ENCODE data around the gene FBL.

Gene FBL

DNA sequence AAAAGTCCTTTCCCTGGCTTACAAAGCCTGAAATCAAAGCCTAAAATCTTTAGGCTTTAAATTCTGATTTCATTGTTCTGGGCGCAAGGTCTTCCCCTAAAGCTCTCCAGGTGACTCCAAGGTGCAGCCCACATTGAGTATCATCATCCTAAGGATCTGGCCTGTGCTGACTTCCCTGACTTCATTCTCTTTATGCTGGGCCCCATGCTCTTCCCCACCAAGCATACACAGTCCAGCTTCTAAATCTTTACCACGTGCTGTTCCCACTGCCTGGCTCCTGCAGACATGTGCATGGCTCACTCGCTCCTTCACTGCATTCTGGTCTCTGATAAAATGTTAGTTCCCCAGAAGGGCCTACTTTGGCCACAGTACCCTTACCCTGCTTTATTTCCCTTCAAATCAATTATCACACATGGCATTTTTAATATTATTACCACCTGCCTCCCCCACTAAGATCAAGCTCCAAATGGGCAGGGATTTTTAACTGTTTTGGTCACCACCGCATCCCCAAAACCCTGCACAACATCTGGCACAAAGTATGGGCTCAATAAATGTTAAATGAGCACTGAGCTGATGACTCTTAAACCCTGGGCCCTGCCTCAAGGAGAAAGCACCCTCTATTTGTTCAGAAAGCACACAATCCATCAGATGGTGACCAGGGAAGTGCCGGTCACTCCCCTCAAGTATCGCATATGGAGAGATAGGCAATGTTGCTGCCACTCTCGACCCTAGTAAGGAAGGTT is 3.3 kb downstream of the FBL start:
- no peak for DNase-seq (ENCODE audit: low spot score)

GRCh38 chr19:39841041-39841440 is 5.1 kb downstream of the FBL start:
- DNase-seq (ENCODE audit: low spot score) = no peak

DNA sequence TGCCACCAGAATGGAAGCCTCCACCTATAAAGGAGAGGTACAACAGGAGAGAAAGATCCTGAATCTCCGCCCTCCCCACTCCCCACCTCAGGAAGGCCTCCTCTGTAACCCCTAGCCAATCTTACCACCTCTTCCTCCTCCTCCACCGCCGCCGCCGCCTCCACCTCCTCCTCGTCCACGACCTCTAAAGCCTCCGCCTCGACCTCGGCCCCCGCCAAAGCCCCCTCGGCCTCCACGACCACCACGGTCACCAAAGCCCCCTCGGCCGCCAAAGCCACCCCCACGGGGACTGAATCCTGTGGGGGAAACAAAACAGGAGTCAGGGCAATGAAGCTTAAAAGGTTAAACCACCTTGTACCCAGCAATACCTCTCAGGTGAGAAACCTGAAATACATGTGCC is 5.7 kb downstream of the FBL start:
- no peak for DNase-seq (ENCODE audit: low spot score)

DNA sequence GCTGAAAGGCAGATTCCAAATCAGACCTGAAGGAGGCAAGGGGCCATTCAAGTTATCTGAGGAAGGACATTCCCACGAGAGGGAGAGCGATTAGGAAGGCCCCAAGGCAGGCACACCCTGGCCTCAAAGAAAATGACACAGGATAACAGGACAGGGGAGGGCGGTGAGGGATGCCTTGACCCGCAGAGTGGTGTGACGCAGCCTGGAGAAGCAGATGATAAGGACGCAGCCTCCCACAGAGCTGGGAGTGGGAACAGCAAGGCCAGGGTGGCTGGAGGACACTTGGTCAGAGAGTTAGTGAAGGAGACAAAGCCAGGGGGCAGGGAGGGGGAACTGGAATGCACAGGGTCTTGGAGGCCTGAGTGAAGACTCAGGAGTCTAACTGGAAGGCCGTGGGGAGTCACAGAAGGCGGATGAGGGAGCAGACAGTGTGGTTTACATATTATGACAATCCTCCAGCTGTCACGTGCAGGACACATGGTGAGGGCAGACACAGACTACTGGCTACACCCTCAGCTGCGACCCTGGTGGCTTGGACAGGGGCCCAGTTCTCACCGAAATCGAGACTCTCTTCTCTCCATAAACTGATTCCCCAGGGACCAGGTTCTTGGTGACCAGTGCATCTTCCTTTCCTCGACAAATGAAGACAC is 6.4 kb downstream of the FBL start:
- no peak for DNase-seq (ENCODE audit: low spot score)

DNA sequence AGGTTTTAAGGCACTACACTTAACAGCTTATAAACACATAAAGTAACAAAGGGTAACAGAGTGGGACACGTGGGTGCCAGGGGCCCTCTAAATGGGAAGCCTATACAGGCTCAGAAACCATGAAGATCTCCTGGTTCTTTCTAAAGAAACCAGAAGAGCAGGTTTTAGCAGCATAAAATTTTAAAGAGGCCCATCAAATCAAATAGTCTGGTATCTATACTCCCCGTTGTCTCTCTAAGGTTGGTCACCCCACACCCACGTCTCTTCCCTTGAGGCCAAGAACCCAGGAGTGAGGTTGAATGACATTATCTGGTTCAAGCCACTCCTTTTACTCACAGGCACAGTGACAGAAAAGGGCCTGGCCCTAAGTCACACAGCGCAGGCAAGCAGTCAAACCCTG is 7.6 kb downstream of the FBL start:
- no peak for DNase-seq (ENCODE audit: low spot score)

DNA sequence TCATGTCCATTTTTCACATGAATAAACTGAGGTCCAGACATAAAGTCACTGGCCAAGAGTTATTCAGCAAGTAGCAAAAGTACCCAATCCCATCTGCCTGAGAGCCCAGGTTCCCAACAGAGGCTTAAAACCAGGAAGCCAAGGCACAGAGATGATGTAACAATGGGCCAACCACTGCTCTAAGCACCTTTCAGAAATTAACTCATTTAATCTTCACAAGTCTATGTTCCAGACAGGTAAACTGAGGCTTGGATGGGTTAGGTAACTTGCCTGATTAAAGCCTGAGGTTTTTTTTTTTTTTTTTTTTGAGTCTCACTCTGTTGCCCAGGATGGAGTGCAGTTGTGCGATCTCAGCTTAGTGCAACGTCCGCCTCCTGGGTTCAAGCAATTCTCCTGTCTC is 8.2 kb downstream of the FBL start:
- no peak for DNase-seq (ENCODE audit: low spot score)

DNA sequence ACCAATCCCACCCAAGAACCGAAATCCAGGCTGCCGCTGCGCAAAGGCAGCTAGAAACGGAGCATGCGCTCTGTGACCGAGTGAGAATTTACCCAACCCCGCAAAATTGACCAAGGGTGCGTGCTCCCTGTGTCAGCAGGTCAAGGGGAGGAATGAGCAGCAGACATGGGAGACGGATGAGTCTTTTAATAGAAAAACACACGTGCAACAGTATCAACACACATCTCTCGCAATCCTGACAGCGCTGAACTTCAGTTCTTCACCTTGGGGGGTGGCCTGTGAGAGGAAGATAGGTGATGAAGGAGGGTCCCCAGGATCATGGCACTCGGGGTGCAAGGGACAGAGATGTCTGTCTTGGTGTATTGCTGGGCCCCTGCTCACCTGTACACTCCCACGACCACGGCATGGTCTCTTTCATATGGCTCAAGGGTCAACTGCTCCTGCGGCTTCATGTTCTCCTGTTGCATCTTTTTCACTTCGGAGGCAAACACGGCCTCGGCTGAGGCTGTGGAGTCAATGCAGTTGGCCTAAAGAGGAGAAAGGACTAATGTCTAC is 11.8 kb downstream of the FBL start:
- peak; percentile 98 for DNase-seq (ENCODE audit: low spot score)

DNA sequence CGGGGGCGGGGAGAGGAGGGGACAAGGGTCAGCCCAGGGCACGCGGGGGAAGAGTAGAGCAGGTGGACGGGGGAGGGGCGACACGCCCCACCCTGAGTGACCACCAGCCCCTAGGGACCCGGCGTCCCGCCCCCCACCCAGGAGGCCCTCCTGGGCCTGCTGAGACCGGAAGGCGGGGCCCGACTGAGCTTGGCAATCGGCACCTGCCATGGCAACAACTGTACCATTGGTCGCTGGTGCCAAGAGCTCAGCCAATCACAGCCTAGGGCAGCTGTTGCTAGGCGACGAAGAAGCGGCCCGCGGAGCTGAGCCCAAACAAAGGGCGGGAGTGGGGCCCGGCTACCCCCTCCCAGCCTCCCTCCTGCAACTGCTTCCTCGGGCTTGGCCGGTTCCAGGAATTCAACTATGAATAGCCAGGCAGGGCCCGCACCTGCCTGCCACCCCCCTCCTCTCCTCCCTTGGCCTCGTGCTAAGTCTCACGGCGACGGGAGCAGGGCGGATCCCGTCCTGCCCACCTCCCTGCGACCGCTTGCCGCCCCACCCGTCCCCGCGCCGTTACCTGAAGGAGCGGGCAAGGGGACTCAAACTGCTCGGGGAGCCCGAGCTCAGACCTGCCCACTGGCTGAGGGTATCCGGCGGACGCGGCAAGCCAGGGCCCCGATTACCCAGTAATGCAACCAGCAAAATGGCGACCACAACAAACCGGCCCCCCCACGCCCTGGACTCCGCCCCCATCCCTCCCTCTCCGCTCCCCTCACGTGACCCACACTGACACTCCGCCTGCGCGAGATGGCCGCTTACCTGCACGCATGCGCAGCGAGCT is 12.5 kb downstream of the FBL start, which contains the start of gene DYRK1B:
DYRK1B (minus strand) TSS at position 699 of the 823 bp plus-strand sequence. CDS start 2,295 bp downstream, outside the sequence.
- peak; percentile 98 for DNase-seq (ENCODE audit: low spot score)

- no peak for DNase-seq (ENCODE audit: low spot score)
Observed at GRCh38 chr19:39833160-39833463, 13.1 kb downstream of the FBL start.

DNA sequence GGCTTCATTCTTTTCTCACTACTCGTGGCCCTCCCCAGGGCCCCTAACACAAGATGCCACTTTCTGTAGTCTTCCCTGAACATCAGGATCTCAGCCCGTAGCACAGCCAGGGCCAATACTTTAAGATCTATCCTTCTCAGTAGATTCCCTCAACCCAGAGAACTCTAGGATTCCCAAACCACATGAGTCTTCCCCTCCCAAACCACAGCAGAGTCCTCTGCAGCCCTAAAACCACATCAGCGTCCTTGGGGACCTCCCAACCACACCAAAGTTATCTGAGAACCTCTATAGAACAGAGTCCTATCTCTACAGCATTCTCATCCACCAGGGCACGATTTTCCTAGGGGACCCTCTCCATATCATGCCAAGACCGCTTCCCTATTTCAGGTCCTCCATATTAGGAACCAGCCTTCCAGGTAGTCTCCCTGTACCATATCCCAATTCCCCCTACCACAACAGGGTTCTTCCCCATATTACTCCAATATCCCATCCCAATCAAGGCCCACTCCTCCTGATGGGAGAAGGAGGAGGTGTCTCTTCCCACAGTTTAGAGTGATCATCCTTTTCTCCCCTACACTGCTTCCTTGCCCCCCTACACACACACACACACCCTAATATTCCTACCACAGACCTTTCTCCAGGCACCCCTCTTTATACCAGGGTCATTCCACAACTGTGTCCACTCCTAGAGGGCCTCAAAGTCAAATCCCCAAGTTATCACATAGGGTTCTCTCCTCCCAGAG is 13.7 kb downstream of the FBL start:
- DNase-seq (ENCODE audit: low spot score) = no peak

DNA sequence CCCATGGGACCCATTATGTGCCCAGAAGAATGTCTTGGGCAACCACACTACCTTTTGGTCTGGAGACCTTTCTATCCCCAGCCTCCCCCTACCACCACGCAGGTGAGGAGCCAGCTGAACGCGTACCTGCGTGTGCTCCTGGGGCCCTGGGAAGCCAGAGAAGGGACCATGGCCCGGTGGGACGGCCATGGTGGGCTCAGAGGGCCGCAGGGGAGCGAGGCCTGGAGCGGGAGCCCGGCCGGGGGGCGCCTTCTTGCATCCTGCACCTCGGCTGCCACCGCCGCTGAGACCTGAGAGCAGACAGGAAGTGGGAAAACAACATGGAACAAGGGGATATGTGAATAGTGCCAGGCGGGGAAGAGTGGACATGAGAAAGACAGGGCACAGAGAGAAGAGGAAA is 14.5 kb downstream of the FBL start:
- DNase-seq (ENCODE audit: low spot score) = no peak

DNA sequence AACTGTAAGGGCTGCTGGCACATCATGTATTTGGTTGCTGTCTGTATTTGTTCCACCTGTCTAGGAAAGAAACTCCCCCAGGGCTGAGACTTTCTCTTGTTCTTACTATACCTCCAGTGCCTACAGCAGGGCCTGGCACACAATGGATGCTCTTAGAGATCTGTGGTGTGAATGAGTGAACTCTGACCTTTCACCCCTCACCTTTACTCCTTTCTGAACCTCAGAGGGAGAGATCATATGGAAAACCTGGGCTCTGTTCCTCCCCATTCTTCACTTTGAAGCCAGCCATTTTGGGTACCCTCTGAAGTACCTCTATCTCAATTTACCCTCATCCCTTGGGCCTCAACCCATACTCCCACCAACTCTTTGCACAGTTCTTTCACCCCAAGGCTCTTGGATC is 15.3 kb downstream of the FBL start:
- DNase-seq (ENCODE audit: low spot score) = no peak

- DNase-seq (ENCODE audit: low spot score) = no peak
Observed at GRCh38 chr19:39830406-39830805, 15.8 kb downstream of the FBL start.

DNA sequence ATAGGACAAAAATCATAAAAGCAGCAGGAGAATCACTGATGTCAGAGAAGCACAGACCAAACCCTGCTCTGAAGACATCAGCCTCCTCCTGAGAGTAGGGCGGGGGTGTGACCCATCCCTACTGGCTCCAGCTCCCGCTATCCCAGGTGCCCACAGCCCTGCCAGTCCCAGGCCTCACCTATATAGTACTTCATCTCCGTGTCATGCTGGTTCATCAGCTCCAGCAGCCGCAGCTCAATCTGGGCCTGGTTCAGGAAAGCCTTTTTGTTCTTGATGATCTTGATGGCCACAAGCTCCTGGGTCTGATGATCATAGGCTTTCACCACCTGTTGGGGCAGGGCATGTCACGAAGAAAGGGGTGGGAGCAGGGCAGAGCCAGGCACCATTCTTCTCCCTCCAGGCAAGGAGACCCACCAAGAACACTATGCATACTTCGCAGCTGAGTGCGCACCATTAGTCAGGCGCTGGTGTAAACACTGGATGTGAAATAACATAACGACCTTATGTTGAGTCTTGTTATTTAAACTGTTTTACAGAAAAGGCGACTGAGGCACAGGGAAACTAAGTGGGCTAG is 16.4 kb downstream of the FBL start:
- DNase-seq (ENCODE audit: low spot score) = no peak

- DNase-seq (ENCODE audit: low spot score) = no peak
Observed at GRCh38 chr19:39828654-39829032, 17.5 kb downstream of the FBL start.

DNA sequence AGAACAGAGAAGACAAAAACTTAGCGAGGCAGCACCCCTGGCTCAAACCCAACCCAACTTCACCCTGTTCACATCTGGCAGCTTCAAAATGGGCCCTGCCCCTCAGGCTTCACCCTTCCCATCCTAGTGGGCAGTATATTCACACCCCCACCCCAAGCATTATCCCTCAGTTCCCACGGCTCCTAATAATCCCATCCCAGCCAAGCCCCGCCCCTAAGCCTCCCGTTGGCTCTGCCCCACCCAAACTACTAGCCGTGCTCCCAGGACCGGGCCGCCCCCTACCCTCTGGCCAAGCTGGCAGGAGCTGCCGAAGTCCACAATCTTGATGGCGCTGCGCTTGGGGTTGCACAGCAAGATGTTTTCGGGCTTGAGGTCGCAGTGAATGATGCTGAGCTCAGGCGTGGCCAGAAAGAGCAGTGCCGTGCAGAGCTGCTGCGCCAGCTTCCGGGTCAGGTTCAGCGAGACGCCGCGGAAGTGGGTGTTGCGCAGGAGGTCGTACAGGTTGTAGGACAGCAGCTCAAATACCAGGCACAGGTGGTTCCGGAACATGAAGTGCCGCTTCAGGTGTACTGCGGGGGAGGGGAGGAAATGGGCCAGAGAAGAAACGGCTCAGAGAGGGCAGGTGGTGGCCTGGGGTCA is 18.0 kb downstream of the FBL start:
- DNase-seq (ENCODE audit: low spot score) = no peak

GRCh38 chr19:39827216-39827615 is 19.0 kb downstream of the FBL start:
- DNase-seq (ENCODE audit: low spot score) = no peak

DNA sequence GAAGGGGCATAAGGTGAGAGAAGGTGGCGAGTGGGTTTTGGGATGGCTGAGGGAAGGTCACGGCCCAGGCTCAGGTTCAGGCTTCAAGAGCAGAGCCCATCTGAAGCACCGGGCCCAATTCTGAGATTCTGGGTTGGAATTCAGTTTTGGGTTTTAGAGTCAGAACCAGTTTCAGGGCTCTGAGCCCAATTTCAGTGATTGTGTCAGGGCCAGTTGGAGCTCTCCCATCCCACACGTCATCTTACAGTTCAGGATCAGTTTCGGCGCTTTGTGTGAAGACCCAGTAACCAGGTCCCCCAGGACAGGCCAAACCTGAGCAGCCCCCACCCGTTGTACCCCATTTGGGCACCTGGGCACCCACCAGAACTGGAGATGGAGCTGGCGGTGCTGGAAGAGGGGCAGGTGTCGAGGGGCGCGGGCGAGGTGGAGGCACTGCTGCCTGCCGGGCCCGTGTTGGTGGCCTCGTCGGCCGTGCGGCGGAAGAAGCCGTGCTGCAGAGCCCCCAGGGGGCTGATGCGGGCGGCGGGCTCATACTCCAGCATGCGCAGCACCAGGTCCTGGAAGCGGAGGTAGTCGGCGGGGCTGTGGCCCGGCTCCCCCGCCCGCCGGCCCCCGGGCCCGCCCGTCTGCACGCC is 19.8 kb downstream of the FBL start:
- DNase-seq (ENCODE audit: low spot score) = no peak

- no peak for DNase-seq (ENCODE audit: low spot score)
Observed at GRCh38 chr19:39825531-39826076, 20.6 kb downstream of the FBL start.

- no peak for DNase-seq (ENCODE audit: low spot score)
Observed at GRCh38 chr19:39825093-39825463, 21.1 kb downstream of the FBL start.

All from ecto neural progenitor cell (in vitro differentiated cells).